ENCODE measurements around the gene KRTAP23-1.

DNA sequence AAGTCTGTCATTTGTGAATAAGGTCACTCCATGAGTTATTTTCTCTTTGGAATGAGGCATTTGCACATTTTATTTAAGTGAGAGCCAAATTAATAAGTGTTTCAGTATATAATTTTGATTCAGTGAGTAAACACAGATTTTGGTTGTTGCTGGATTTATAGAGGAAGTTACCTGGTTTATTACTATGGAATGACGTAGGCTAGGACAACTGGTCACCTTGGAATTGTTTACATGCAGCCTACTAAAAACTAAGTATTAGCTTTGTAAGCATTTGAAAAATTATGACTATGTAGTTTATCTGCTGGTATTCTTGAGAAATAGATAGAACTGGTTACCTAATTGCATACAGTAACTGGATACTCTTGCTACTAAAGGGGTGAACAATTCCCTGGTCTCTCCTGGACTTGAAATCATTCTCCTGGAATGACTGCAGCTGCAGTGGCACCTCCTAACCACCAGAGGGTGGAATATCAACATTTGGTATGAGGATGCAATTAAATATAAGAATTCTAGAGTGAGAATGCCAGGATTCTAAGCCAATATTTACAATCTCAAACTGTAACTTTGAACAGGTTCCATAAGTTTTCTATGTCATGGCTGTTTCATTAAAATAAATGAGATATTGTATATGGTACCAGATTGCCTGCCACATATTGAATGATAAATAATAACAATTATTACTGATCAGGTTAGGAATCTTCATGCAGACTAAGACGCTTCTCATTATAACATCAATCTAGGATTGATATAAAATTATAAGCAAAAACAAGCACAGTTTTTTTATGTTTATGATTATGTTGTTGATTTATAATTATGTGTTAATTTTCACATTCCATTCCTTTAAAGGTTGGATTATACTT, 7.5 kb downstream of the KRTAP23-1 start:
- TF ChIP-seq, protein P1, sequence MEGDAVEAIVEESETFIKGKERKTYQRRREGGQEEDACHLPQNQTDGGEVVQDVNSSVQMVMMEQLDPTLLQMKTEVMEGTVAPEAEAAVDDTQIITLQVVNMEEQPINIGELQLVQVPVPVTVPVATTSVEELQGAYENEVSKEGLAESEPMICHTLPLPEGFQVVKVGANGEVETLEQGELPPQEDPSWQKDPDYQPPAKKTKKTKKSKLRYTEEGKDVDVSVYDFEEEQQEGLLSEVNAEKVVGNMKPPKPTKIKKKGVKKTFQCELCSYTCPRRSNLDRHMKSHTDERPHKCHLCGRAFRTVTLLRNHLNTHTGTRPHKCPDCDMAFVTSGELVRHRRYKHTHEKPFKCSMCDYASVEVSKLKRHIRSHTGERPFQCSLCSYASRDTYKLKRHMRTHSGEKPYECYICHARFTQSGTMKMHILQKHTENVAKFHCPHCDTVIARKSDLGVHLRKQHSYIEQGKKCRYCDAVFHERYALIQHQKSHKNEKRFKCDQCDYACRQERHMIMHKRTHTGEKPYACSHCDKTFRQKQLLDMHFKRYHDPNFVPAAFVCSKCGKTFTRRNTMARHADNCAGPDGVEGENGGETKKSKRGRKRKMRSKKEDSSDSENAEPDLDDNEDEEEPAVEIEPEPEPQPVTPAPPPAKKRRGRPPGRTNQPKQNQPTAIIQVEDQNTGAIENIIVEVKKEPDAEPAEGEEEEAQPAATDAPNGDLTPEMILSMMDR (conservative IDR thresholded peaks at IDR 0.05; ENCODE audit: low read length), result peak; percentile 86
- TF ChIP-seq EZH2phosphoT487 (IDR thresholded peaks at IDR 0.05; ENCODE audit: borderline replicate concordance), result no peak

Data from Loucy (cell line).